Activated CD8-positive, alpha-beta memory T cell treated with anti-CD3 and anti-CD28 coated beads for 24 hours (primary cell): Measurements from ENCODE around the gene TRAF5.

Experiments used
- DNase-seq: peaks from one replicate; pipeline ENCODE4 v3.0.0-alpha.2; 2020

The TRAF5 gene

DNA sequence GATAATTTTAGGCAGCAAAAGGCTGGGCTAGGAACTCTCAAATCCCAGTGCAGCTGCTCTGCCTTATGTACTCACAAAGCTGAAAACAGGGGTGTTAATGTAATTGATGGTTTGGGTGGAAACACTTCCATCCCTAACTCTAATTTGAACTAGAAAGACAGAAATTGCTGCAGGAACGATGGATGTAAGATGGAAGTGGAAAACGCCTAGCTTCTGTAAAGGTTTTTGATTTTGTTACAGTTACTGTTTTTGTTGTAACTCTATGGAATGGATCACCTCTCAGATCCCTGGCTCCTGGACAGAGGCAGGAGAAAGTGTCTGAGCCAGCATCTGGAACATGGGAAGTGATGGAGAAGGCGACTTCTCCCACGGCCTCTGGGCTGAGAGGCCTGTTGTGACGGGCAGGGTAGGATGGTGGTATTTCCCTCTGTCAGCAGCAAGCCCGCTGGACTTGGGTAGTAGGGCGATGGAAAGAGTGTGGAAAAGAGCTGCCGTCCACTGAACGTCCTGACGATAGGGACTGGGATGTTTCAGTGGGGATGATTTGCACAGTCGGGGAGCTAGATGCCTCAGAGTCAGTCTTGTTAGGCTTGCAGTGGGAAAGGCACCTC lies 1.6 kb downstream of the TRAF5 start:
- DNase-seq = no peak

DNA sequence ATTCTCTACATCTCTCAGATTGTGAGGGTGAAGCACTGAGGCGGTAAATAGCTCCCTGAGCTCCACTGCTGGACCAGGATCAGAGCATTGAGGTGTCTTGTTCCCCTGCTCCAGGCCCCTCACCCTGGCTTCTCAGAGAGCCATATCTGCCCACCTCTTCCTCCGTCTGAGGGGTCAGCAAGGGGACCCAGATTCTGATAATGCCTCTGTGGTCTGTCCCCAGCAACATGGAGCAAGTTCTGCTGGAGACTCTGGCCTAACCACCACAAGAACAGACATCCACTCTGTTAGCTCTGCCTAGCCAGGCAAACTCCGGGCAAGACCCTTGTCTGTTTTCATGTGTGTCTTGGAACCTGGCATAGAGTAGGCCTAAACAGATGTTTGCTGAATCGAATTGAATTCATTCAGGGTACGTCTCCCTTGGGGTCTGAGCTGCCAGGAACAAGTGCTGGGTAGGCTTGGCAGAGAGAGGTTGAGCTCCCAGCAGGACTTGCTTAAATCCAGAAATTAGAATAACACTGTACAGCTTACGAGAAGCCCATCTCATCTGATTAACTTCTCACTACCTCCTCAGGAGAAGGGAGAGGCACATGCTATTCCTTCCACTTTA lies 2.3 kb downstream of the TRAF5 start:
- no peak for DNase-seq

DNA sequence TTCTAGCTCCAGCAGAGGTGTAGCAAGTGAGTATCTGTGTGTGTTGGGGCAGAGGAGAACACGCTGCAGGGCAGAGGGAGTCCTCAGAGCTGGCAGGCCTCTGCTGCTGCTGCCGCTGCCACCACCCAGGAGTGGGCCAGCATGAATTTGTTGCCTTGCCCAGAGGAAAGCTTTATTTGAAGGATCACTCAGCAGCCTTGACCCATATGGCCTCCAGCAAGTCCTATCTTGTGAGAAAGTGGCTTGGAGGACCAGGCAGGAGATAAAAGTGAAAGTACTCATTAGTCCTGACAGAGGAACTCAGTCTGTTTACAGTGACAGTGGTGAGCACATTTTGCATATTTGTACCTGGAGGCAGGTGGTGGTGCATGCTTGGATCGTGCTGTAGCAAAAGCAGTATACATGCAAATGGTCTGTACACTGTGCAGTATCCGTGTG lies 3.1 kb downstream of the TRAF5 start:
- DNase-seq = no peak

DNA sequence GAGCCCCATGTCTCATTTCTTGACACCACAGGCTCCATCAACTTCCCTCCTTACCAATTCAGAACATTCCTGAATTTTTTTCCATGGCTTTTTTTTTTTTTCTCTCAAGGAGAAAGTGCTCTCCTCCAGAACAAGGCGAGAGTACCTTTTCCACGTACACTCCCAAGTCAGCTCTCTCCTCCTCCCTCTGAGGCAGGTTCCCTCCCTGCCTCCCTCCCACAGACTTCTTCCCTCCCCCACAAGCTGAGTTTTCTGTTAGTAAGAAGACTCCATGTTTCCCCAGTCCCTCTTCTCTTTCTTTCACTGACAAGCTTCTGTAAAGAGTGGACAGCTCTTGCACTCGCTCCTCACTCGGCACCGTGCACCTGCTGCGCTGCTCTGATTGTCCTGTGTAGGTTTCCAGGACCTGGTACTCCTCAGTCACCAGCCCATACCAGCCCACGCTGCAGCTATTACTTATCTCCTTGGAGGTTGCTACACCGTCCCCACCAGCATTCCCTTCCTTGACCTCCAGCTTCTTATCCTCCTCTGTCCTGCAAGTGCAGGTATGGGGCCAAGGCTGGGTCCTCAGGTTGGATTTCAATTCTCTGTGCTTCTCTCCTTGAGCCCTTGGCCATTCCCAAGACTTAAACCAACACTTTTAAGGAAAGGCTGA lies 3.8 kb downstream of the TRAF5 start:
- no peak for DNase-seq

DNA sequence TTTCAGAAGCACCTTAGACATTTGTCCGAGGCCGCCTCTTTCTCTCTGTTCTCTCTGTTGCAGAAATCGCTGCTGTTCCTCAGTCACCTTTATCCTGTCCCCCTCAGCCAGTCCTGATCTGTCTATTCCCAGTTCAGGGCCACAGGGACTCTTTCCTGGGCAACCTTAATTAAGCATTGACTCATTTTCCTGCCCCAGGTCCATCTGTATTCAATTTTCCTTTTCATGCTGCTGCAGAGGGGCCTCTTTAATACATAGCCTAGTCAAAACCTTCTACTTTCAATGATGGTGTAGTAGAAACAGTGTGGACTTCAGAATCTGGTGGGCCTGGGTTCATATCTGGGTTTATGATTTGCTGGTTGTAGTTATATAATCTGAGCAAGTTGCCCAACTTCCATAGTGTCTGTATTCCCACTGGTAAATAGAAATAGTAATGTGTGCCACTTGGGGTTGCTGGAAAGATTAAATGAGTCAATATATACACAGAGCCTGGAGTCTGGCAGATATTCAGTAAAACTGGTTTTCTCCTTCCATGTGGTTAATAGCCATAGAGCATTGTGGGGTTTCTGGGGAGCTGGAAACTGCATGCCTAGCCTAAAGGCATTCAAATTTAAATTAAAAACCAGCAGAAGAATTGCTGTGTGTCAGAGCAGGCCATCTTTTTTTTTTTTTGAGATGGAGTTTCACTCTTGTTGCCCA lies 4.5 kb downstream of the TRAF5 start:
- no peak for DNase-seq

DNA sequence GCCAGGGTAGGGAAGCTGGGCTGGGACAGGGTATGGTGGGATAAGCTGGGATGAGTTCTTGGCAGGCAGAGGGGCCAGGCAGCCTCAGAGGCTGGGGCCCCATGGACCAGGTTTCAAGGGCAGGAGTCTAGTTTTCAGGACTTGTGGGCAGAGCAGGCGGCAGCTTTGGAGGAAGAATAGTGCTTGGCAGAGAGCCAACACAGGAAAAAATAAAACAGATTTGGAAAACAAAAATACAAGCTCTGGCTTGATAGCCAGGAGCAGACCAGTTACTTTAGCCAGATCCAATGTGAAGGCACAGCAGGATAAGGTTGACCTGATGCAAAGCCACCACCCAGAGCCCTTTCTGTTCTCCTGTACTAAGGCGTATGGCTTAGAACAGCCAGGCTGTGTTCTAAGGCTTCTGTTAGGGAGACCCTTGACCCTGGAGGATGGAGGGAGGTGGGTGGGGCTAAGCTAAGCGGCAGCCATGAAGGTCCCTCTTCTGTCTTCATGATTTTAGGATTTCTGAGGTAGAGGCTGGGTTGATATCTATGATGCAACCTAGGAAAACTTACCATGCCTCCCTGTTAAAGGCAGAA lies 5.5 kb downstream of the TRAF5 start:
- no peak for DNase-seq

DNA sequence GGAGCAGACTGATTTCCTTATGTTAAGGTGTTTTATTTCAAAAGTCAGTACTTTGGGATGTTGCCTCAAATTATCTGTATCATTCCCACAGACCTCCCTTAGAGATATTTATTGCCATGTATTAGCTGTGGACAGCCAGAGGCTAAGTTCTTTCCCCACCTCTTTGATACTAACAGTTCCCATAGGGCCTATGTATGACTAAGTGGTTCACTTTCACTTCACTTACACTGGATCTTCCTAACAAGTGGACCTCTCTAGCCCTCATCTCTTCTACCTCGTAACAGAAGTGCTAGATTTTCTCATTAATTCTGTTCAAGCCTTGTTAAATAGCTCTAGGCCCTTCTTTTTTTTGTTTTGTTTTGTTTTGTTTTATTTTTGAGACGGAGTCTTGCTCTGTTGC lies 6.2 kb downstream of the TRAF5 start:
- no peak for DNase-seq

DNA sequence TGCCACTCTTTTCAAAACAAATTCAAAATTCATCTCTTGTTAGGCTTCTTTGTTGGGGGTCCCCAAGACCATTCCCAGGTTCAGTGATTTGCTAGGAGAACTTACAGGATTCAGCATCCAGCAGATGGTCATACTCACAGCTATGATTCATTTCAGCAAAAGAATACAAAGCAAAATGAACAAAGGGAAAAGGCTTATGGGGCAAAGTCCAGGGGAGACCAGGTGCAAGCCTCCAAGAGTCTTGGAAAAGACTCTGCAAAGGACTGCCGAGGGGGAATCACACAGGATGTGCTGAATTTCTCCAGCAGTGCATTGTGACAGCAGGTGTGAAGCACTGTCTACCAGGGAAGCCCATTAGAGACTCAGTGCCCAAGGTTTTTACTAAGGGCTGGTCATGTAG lies 7.3 kb downstream of the TRAF5 start:
- no peak for DNase-seq

DNA sequence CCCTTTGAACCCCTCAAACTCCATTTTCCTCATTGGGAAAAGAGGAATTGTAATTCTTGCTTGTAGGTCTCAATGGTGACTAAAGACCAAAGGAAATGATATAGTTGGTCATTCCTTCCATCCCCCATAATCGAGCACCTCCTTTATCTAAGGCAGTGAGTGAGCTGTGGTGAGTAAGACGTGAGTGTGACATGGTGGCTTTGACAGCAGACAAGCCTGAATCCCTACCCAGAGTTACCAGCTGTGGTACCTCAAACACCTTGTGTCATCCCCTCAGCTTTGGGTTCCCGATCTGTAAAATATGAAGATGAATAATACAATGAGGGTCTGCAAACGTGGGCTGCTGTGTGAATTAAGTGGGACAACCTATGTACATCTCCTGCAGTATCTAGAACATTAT lies 8.4 kb downstream of the TRAF5 start:
- no peak for DNase-seq

DNA sequence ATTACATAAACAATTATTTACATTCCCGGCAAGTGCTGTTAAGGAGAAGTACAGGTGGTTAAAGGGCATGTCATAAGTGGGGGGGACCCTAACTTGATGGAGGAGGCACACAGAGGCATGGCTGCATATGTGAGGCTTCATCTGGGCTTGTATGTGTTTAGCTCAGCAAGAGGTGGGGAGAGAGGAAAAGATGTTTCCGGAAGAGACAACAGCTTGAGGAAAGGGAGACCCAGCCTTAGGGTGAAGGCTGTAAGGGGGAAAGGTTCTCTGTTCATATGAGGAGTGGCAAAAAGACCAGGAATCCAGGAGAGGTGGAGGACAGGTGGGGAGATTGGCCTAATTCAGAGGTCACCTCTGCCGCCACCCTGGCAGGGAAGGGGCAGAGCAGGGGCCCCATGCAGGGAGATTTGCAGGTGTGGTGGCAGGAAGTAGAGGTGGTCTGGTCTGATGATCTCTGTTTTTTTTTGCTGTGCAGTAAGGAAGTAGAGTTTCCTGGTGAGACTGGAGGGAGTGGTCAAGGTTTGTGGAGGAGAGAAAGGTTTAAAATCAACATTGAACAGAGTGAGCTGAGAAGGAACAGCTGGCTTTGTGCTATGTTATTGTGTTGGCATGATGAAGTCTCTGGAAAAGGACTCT lies 9.0 kb downstream of the TRAF5 start:
- DNase-seq = no peak

DNA sequence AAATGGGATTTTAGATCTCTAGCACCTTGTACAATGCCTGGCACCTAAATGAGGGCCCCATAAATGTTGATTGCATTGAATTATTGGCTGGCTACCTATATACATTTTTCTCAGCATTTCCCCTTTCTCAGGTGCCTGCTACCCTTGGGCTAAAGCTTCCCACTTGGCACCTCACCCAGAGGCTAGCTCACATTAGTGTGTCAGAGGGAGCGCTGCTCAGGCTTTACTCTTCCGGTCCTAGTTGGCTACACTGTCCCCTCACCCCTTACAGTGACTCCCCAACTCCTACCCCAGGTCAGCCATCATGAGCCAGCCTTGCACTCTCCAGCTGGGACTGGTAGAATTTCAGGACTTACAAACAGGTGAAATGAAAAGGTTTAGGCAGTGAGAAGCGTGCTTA lies 9.5 kb downstream of the TRAF5 start:
- DNase-seq = no peak

DNA sequence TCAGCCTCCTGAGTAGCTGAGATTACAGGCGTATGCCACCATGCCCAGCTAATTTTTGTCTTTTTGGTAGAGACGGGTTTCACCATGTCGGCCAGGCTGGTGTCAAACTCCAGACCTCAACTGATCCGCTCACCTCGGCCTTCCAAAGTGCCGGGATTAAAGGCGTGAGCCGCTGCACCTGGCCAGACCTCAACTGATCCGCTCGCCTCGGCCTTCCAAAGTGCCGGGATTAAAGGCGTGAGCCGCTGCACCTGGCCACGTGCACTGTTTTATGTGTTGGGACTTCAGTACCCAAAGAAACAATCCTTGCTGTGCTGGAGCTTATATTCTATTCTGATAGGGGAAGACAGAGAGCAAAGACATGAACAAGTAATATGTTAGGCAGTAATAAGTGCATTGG lies 10.1 kb downstream of the TRAF5 start:
- no peak for DNase-seq

DNA sequence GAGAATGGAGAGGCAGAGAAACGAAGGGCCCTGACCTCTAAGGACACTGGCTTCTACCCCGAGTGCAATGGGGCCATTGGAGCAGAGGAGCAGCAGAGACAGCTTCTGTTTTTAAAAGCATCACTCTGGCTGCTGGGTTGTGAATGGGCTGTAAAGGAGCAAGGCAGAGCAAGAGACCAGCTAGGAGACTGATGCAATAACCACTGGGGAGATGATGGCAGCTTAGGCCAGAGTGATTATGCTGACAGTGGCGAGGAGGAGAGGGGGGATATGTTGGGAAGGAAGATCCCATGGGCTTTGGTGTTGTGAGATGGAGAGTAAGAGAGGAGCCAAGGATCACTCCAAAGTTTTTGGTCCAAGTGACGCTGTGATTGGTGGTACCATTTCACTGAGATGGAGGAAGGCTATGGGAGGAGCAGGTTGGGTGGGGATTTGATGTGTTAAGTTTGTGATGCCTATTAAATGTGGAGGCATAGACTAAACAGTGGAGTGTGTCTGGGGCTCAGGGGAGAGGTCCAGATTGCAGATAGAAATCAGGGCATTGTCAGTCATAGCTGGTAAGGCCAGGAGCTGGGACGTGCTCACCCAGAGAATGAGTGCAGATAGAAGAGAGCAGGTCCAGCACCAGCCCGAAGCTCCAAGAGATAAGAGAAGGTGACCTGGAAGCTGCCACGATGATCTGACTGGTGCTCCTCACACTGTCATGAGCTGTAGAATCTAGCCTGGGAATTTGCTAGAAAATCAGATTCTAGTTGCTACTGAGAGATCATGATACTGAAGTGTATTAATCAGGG lies 11.0 kb downstream of the TRAF5 start:
- DNase-seq = no peak

DNA sequence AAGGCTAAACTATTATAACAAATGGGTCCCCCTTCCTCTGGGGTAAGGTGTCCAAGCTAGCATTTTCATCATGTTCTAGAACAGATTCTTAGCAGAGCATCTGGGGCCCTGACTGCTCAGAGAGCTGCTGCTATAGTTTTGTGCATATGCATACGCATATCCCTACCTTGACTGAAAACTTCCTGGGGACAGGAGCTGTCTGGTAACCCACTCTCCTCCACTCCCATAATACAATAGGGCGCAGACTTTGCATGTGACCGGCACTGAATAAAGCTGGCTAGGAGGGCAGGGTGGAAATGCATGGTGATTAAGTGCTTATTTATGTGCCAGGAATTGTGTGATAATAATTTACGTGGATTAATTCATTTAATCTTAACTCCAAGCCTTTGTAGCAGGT lies 11.6 kb downstream of the TRAF5 start:
- no peak for DNase-seq

DNA sequence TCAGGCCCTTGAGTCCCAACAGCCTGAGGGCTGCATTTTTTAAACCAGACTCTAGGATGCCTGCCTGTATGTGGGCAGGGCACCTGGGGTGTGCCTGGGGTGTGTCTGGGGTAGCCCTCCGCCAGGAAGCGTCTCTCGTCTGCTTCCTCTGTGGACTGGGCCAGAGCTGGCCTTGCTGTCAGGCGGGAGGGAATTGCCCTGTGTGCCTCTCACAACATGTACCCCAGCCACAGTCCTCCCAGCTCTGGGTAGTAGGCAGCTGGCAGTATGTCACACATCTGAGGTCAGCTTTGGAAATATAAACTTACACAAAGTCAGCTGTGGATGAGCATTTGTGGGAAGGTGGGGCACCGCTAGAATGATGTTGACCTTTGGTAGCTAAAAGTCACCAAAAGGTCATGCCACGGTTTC lies 13.0 kb downstream of the TRAF5 start:
- no peak for DNase-seq

DNA sequence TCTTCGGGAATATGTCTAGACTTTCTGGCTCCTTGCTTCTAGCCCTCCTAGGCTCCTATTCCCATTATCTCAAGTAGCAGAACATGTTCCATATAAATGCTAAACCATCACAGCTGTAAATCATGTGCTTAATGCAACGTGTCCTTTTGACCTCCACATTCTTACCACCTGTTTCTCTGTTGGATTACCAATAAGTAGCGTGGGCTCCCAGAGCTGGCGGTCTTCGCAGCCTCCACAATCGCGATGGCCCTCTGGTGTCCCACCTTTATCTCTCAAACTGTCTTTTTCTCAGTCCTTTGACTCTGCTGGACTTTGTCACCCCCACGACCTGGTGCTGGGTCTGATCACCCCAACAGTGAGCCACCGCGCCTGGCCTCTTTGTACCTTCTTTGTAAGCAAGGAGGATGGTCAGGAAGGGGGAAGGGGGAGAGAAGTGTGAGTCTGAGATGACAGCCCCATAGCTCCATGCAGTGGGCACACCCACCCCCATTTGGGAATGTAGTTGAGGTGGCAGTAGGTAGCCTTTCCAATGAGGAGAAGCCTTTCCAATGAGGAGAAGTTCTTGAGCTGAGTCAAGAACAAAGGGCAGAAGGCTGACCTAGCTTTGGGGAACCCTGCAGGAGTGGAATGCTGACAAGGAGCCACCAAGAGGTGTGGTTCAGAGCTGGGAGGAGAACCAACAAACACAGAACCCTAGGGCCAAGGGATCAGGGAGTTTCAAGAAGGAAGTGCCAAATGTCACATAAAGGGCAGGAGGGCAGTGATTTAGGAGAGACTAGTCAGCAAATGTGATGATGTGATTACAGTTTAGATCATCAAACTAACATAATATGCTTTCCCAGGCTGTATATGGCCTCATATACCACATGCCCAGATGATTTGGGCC lies 14.2 kb downstream of the TRAF5 start:
- DNase-seq = no peak

DNA sequence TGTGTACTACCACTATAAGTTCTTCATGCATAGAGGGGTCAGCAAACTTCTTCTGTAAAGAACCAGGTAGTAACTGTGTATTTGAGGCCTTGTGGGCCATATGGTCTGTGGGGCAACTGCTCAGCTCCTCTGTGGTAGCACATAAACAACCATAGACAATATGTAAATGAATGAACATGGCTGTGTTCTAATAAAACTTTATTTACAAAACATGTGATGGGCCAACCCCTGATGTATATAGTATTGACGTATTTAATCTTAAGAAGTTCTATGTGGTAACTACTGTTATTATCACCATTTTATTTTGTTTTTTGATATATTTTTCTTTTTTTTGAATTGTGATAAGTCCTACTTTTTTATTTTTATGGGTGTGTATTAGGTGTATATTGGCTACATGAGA lies 15.4 kb downstream of the TRAF5 start:
- no peak for DNase-seq

DNA sequence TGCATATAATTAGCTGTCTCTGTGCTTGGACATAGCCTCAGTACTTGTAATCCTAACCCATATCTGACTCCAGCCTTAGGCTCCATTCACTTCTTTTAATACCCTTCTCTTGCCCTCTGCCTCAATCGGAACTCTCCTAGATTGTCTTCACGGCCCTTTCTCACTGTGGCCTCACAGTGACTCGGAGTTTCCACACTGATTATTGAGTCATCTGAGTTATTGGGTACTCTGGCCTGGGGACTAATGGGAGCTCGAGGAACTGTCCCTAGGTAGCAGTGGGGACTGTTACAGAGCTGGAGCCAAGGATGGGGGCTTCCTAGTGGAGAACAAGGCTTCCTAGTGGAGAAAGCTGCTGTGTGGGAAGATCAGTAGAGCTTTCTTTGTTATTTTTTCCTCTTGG lies 17.0 kb downstream of the TRAF5 start:
- DNase-seq = no peak

DNA sequence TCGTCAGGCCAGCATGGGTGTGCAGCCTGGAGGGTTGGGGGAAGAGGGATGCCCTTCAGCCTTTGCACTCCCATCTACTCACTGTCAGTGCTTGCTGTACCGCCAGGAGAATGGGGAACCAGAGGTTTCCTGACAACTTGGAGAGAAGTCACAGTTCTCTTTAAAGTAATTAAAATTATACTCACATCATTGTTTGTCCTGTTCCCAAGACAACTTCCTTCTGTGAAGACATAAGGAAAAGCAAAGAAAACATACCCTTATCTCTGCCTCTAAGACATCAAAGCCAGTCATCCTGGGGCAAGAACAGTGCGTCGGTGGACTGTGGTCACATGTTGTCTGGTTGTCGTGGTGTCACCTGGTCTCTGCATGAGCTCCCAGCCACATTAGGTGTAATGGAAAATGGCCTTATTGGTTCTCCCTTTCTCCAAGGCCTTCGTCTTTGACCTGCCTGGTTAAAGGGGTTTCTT lies 17.6 kb downstream of the TRAF5 start:
- DNase-seq = no peak

DNA sequence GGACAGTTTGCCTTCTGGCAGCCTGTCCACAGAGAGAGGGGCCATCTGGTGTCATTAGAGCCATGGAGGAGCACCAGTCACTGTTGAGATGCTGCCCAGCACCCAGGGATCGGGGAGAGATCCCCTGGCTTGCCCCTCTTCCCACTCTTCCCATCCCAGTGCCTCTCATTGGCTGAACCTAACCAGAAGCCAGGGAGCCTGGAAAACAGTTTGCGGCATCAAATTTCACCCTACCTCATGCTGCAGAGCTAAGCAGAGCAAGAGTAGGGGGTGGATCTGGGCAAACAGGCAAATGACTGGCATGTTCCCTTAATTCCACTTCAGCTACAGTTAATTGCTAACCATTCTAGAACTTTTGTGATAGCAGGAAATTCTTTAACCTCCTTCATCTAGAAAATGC lies 19.1 kb downstream of the TRAF5 start:
- no peak for DNase-seq
